Thyroid gland (tissue), 4 donors: ENCODE measurements around the gene IFT81. TPM values are rescaled to one million over a fixed set of nuclear protein-coding genes. Genes with fewer than 3 reads are reported as not detected.

ENCODE experiments used
- DNase-seq, 2 donors: peaks; one replicate each; pipeline ENCODE4 v3.0.0-alpha.2; 2019
- H3K27ac ChIP-seq, 3 donors: fragments of 200-600 bp; sonication (generic); 1 replicate in 2 of 3; 2 replicates in 1 of 3; pipeline ENCODE4 v1.5.1; 2016 to 2019; ENCODE audit warnings: mild to moderate bottlenecking in 1 of 3, moderate library complexity in 1 of 3
- H3K27me3 ChIP-seq: fragments of 200-600 bp; sonication (generic); one replicate; pipeline ENCODE4 v1.5.1; 2019
- H3K36me3 ChIP-seq, 2 donors: fragments of 200-600 bp; sonication (generic); one replicate each; pipeline ENCODE4 v1.5.1; 2016 to 2019
- H3K4me1 ChIP-seq, 2 donors: fragments of 200-600 bp; sonication (generic); one replicate each; pipeline ENCODE4 v1.5.1; 2017 to 2019
- H3K4me3 ChIP-seq, 3 donors: fragments of 200-600 bp; sonication (generic); replicated peaks in 1 of 3; 1 replicate in 2 of 3; 2 replicates in 1 of 3; pipeline ENCODE4 v1.5.1; 2016; ENCODE audit warnings: mild to moderate bottlenecking in 1 of 3
- H3K9me3 ChIP-seq: fragments of 200-600 bp; sonication (generic); one replicate; pipeline ENCODE4 v1.5.1; 2017
- CTCF ChIP-seq, 6 experiments: fragments of 200-600 bp in 3 of 6; fragments of 450-650 bp in 3 of 6; sonication (generic) in 3 of 6; IDR thresholded peaks; one replicate each; pipeline ENCODE4 v1.5.1; 2016 to 2019; ENCODE audit warnings: antibody characterized with exemption in 6 of 6, mild to moderate bottlenecking in 2 of 6, inconsistent platforms in 1 of 6, moderate library complexity in 1 of 6
- POLR2A ChIP-seq, 2 donors: fragments of 450-650 bp; IDR thresholded peaks; one replicate each; pipeline ENCODE4 v1.6.1; 2017; ENCODE audit warnings: antibody characterized with exemption in 2 of 2, mild to moderate bottlenecking in 2 of 2, moderate library complexity in 1 of 2
- WGBS, 2 donors: methylation state at CpG; one replicate each; pipeline ENCODE4 v1.1.5; 2017; 5-methylcytosine and 5-hydroxymethylcytosine counted together
- intact Hi-C: fragments of 100-400 bp; cut with DNase I; formaldehyde crosslinking; loops from one replicate; pipeline ENCODE4 v1.15.1; 2023
- total RNA-seq, 4 donors: library from RNA; depleted of rRNA; stranded (reverse); fragments of >200 nt; gene quantifications; one replicate each; pipeline ENCODE4 v1.2.3, GENCODE V29; 2016

IFT81 gene
- total RNA-seq, 4 donors from 2014 or later: 21.6 to 36.0 (median 29.5) TPM

- WGBS, 2 donors: 85 to 87% methylated on average over 8 of the region's 8 CpGs
- no peak overlapping the region for H3K4me3 ChIP-seq
Observed at GRCh38 chr12:110108309-110109036, 15.7 kb upstream of the IFT81 start.

GRCh38 chr12:110109037-110109836, 14.9 kb upstream of the IFT81 start:
- DNase-seq: peak; percentile 60 to 71
- Histone ChIP-seq H3K27ac (peak overlapping the region; percentile 68 to 89 (median 89)), H3K36me3 (no peaks in the 10 kb centered on the region), H3K4me3 (no peak overlapping the region), H3K27me3 (no peaks in the 10 kb centered on the region), H3K9me3 (no peaks in the 10 kb centered on the region), H3K4me1 (peaks cover 4 to 46% of the 10 kb centered on the region in 2 donors)
- intact Hi-C loops: no loop called here
- WGBS, 2 donors: 27 to 36% methylated on average over 12 to 13 of the region's 13 CpGs
- no peak for TF ChIP-seq POLR2A (IDR thresholded peaks at IDR 0.05)
- TF ChIP-seq CTCF (IDR thresholded peaks at IDR 0.05): peak in 3 of 6 experiments; percentile 35 to 45 (median 37)

More at GRCh38 chr12:110108309-110109036, 15.7 kb upstream of the IFT81 start:
- peak in 1 of 2 donors; percentile 3 for DNase-seq
- H3K9me3 ChIP-seq: no peaks in the 10 kb centered on the region
- H3K36me3 ChIP-seq: no peaks in the 10 kb centered on the region
- TF ChIP-seq POLR2A (IDR thresholded peaks at IDR 0.05) (no peak), CTCF (IDR thresholded peaks at IDR 0.05) (no peak)
- H3K27me3 ChIP-seq: no peaks in the 10 kb centered on the region
- intact Hi-C loops: no loop called here
- peaks cover 4 to 46% of the 10 kb centered on the region in 2 donors for H3K4me1 ChIP-seq
- peak overlapping the region; percentile 30 to 89 (median 89) for H3K27ac ChIP-seq

GRCh38 chr12:110109837-110110535, 14.2 kb upstream of the IFT81 start:
- intact Hi-C loops: no loop called here
- no peak overlapping the region for H3K4me3 ChIP-seq
- TF ChIP-seq POLR2A (IDR thresholded peaks at IDR 0.05) (no peak), CTCF (IDR thresholded peaks at IDR 0.05) (no peak)

GRCh38 chr12:110111476-110112334, 12.5 kb upstream of the IFT81 start:
- 58 to 71% methylated on average over 4 of the region's 4 CpGs for WGBS, 2 donors
- peaks cover 4 to 46% of the 10 kb centered on the region in 2 donors for H3K4me1 ChIP-seq

More at GRCh38 chr12:110109837-110110535, 14.2 kb upstream of the IFT81 start:
- WGBS, 2 donors: 83 to 92% methylated on average over 2 of the region's 2 CpGs
- Histone ChIP-seq H3K9me3 (no peaks in the 10 kb centered on the region), H3K4me1 (peaks cover 4 to 46% of the 10 kb centered on the region in 2 donors), H3K27ac (peak overlapping the region; percentile 68 to 89 (median 89)), H3K36me3 (no peaks in the 10 kb centered on the region), H3K27me3 (no peaks in the 10 kb centered on the region)
- no peak for DNase-seq

More at GRCh38 chr12:110111476-110112334, 12.5 kb upstream of the IFT81 start:
- no peaks in the 10 kb centered on the region for H3K9me3 ChIP-seq
- H3K27ac ChIP-seq: peak overlapping the region; percentile 74 to 89 (median 89)
- no peak for TF ChIP-seq CTCF (IDR thresholded peaks at IDR 0.05)
- peak in 1 of 2 donors; percentile 20 for TF ChIP-seq POLR2A (IDR thresholded peaks at IDR 0.05)
- DNase-seq: peak; percentile 53 to 56
- no peaks in the 10 kb centered on the region for H3K36me3 ChIP-seq
- H3K27me3 ChIP-seq: no peaks in the 10 kb centered on the region
- intact Hi-C loops: no loop called here
- no peak overlapping the region for H3K4me3 ChIP-seq
